NOMO-1 (cell line): ENCODE data around the gene FRK.
"Not testable (repeated sequence)": the region's sequence is repeated elsewhere in the genome, so short reads cannot be mapped to it uniquely, and the experiment has no call there.

Experiments used
- DNase-seq, 2 experiments: peaks; one replicate each; lab custom pipeline; 2025; ENCODE audit not compliant: unreplicated experiment in 2 of 2; lab: John Stamatoyannopoulos, UW

The FRK gene

DNA sequence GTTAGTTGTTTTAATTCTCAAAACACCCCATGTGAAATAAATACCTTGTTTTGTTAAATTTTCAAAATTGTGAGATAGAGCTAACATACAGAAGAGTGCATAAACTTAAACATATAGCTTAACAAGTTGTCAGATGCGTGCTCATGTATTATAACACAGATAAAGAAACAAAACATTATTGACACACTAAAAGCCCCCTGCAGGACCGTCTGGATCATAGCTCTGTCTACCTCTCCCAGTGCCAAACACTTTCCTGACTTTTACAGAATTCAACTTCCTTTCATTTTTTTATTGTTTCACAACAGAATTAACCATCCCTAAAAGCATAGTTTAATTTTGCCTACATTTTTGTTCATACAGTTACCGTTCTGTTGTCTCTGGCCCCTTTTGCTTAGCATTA is 17.8 kb upstream of the FRK start:
- no peak for DNase-seq

DNA sequence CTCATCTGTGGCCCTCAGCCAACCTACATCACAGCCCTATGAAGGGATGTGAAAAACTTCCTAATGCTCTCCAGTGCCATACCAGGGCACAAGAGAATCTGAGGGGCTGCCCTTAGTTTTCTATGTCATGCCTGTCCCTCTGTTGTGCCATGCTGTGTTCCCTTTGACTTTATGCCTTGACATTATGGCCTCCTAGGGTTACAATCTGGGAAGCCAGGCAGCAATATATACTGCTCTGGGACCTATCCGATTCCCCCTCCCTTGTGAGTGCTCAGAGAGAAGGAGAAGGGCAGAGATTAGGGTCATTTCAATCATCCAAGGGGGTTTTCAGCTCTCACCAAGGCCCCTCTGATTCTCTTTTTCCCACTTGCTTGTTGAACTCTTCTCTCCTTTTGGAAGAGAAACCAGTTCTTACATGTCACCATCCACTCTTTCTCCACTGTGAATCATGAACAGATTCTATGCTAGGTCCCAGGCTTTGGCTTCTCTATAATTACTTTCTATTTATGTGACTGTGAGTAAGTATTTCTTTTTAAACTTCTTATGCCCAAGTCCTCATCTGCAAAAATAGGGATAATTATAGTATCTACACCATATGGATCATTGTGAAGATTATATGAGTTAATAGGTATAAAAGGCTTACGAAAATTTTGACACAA is 14.2 kb upstream of the FRK start:
- no peak for DNase-seq

DNA sequence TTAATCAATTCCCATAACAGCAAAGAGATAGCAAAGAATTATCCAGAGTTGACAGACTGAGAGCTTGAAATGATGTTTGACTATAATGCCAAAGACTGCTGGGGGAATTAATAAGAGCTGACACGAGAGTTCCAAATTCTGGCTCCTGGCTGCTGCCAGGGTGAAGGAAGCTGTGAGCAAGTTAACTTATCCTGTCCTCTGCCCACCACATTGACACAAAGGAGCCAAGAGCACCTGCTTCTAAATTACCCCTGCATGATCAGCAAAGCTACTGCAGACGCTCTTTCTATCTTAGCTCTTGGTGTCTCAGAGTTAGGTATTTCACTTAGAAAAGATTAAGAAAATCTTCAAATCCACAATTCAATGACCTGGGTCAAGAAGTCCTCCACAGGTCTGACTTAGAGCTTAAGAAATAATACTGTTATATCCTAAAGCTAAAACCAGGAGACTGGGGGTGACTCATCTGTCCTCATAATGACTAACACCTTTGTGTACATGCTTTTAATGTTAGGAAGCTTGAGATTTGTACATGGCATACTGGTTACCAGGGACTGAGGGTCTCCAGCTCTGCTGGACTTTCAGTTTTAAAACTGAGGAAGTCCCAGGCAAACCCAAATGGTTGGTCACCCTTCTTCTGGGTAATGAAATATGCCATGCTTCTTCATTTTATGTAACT is 13.2 kb upstream of the FRK start:
- no peak for DNase-seq

DNA sequence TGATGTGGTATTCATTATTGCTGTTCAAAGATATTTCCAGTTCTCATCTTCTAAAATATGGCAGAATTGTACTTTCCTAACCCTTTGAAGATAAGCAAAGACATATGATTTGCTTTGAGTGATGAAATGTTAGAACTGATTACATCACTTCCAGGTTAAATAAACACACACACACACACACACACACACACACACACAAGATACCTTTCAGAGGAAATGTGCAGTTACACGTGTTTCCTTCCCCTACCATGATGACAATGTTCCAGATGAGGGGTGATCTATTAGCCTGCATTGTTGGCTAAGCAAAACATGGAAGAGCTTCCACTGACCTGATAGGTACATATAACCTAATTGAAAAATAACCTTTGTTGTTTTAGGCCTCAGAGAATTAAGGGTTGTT is 11.7 kb upstream of the FRK start:
- no peak for DNase-seq

DNA sequence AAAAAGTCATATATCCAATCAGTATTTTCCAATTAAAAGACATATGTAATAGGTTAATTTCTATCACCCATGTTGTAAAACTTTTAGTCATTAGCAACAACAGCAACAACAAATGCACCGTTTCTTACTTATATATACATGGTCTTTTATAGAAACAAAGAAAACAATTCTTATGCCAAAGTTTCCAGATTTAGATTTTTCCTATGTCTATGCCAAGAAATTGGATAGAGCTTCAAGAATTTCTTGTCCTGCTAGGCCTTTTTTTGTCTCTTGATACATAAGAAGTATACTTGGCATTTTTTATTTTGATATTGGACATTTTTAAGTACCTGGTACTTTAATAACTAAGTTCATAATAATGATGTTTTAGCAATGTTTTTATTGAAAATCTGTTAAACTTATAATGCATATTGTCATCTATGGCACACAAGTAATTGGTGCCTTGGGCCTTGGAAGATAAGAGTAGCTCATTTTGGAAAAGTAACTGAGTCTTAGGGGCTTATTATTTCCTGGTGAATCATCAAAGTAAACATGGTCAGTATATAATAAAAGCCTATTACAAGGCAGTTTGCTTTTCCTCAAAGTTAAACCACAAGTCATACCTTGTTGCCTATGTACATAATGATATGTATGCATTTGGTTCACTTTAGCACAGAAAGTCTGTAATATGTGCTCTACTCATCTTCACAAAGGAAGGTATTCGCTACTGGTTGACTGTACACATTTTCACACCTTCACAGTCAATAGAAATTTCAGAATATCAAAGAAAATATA is 10.1 kb upstream of the FRK start:
- no peak for DNase-seq

DNA sequence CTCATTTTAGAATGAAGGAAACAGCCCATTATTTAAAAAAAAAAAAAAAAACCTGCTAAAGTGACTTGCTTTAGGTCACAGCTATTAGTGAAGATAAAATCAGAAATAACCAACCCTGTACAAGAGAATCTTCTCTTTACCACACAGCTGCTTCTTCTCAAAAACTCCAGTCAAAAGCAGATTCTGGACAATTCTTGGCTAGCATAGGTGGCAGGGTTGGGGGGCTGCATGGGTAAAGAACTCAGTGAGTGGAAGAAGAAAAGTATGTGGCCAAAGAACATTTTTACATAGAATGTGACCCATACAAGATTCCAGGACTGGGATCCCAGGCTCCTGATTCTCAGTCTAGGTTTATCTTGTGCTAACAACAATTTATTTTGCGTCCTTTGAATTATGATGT is 9.4 kb upstream of the FRK start:
- no peak for DNase-seq

DNA sequence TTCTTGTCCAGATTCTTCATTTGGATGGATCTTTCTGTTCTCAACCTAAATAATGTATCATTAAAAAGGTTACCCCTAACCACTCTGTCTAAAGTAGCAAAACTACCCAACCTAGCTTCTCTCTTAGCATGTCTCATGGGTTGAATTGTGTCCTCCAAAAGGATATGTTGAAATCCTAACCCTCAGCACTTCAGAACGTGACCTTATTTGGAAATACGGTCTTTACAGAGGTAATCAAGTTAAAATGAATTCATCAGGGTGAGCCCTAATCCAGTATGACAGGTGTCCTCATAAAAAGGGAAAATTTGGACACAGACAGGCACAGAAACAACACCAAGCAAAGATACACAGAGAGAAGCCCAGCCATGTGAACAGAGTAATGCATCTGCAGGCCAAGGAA is 6.1 kb upstream of the FRK start:
- peak in 1 of 2 experiments; percentile 38 for DNase-seq

DNA sequence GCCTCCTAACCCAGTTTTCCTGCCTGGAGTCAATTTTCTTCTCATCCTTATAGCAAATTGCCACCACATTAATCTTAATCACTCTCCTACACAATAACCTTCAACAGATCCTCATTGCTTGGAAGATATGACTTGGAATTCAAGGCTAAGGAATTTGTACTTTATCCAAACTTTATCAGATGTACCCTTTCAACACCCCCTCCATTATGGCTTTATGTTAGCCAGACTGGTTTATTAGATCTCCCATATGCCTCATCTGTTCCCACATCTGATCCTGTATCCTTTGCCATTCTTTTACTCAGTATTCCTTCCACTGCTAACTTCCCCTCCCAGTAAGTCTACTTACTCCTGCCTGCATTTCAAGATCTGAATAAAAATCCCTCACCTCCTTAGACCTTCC is 4.0 kb upstream of the FRK start:
- DNase-seq: no peak

DNA sequence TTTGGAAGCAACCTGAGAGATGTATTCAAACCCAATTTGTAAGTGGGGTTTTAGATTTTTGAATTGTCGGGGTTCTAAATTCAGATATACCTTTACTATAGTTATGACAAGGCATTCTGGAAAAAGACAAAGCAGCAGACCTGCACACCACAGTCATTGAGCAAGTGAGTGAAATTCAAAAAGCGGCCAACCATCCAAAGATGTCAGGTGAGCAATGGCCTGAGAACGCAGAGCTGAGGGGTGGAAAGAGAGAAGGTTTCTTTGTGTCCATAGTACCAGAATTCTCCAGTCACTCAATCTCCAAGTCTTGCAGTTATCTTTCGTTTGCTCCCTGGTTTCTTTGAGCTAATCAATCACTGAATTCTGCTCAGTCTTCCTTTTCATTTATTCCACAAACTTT is 1.8 kb upstream of the FRK start:
- DNase-seq: no peak

DNA sequence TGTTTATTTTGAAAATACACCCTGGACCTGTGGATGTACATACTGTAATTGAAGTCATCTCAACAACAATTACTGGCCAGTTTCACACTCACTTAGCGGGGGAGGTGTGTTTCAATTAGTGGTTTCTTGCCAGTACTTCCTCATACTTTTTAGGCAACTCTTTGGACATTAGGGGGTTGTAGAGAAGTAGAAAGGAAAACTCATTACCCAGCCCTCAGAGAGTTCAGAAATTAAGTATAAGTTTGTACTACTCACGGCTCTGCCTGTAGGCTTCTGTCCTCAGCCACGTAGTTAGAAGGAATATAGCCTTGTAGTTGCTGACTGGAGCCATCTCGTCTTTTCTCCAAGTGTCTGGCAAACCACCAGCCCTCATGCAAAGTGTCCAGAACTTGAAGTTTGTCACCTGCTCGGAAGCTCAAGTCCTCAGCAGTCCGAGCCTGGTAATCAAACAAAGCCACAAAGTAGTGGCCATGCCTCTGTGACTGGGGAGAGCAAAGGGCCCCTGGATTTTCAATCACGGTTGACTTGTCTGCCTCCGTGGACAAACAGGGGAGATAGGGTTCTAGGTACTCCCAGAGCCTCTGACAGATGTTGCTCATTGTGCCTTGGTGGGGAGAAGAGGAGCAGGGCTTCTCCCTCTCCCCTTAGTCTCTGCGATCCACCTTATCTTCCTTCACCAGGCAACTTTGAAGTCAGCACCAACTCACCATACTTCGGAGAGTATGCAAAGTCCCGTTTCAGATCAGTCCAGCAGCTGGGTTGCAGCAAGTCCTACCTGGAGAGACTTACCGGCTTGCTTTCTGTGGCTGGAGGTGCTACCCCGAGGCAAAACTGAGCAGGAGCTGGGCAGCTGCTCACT is 749 bp downstream of the FRK start:
- peak; percentile 78 to 79 for DNase-seq

DNA sequence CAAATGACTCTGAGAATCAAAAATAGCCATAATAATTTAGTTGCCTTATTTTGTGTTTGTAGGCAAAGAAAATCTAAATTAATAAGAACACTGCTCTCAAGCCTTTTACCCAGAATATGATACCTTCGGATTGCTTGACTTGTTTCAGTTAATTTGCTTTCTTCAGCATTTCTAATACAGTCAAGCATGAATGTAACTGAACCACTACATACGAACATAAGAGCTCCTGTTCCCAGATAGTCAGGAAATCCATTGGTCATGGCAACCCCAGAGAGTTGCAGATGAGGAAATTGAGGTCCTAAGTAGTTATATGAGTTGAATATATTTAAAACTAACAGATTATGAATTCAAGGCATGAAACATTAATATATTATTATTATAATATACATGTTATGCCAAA is 2.9 kb downstream of the FRK start:
- DNase-seq: no peak

DNA sequence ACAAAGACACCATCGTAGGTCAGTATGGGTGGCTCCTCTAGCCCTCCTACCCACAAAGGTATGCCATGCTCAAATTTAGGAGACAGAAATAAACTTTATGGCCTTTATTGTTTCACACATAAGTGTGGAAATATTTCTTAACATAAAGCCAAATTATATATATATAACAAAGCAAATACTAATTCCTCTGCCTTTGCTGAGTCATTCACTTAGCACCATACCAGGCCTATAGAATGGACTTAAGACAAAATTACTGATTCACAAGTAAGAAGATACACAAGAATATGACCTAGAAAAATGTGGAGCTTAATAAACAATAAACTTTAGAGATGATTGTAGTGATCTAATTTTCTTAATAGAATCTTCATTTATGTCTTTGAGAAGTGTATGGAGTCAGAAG is 5.2 kb downstream of the FRK start:
- no peak for DNase-seq

DNA sequence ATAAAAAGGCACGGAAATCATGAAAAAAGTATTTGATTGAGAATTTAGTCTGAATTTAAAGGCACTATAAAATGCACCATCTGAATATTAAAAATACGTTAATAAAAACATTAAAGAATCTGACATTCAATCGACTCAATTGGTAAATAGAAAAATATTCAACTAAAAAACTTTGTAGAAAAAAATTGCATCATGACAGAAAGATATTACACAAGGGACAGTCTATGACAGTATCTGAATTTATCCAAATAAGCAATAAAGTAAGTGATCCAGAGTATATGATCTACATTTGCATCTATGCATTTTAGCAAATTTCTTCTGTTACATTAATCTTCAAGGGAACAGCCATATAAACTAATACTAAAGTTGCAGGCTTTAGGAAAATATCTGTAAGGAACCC is 9.4 kb downstream of the FRK start:
- DNase-seq: no peak

DNA sequence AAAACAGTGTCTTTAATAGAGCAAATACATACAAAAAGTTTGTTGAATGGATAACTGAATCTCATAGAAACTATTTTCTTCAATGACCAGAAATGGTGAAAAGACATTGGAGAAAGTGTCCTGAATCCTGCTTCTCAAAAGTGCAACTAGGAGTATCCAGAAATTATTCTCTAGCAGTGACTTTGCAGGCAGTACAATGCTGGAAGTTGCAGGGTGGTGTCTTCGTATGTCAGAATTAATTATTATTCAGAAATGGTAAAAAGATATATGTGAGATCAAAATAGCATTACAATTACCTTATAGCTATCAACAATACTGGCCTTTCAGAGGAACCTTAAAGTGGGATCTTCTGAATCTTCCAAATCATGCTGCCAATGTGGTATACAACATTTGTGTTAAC is 10.0 kb downstream of the FRK start:
- DNase-seq: no peak

DNA sequence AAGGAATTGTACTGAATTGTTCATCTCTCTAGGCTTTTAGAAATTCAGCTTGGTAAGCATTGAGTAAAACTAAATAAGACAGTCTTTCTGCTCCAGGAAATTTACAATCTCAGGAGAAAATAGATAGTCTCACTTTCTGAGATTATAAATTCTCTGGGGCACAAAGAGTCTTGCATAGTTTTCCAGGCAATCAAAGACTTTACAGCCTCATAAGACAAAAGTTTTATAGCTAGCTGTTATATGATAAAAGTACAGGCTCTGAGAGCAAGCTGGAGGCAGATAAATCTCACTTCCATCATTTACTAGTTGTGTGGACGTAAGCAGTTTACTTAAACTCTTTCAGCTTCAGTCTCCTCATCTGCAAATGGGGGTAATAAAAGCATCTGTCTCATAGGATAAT is 11.4 kb downstream of the FRK start:
- DNase-seq: no peak

DNA sequence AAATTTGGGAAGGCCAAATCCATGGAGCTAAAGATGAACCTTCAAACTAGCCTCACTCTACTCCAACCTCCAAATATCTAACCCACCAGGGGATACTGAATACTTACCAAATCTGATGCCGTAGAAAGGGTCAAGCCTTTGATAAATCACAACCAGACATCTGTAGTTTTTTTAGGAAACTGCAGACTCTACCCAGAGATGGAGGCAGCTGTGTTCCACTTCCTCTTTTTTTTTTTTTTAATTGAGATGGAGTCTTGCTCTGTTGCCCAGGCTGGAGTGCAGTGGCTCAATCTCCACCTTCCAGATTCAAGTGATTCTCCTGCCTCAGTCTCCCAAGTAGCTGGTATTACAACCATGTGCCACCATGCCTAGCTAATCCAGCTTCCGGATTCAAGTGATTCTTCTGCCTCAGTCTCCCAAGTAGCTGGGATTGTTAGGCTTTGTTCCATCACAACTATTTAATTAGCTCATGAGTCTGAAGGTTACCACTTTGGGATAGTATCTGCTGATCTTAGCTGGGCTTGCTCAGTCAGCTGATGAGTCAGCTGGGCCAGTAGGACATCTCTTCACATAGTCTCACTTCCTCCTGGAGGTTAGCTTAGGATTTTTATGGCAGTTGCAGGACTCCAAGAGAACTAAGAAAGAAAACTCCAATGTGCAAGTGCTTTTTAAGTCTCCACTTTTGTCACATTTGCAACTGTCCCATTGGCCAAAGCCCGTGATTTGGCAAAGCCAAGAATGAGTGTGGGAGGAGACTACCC is 13.3 kb downstream of the FRK start:
- DNase-seq: peak; percentile 62 to 77

DNA sequence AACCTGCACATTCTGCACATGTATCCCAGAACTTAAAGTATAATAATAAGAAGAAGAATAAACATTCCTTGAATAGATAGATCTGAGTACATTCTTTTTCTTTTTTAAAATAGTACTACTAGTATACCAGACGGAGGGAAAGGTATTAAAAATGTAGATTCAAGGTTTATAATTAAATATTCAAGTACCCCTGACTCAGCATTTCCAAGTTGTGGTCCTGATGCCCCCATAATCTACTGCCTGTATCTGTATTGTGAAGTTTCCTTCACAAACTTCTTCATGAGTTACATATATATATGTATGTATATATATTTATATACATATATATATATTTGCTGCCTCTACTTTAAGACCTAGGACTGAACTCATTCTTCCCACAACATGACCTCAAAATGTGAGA is 14.0 kb downstream of the FRK start:
- no peak for DNase-seq

DNA sequence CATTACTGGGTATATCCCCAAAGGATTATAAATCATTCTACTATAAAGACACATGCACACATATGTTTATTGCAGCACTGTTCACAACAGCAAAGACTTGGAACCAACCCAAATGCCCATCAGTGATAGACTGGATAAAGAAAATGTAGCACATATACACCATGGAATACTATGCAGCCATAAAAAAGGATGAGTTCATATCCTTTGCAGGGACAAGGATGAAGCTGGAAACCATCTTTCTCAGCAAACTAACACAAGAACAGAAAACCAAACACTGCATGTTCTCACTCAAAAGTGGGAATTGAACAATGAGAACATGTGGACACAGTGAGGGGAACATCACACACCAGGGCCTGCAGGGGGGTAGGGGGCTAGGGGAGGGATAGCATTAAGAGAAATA is 14.4 kb downstream of the FRK start:
- not testable (repeated sequence) for DNase-seq

DNA sequence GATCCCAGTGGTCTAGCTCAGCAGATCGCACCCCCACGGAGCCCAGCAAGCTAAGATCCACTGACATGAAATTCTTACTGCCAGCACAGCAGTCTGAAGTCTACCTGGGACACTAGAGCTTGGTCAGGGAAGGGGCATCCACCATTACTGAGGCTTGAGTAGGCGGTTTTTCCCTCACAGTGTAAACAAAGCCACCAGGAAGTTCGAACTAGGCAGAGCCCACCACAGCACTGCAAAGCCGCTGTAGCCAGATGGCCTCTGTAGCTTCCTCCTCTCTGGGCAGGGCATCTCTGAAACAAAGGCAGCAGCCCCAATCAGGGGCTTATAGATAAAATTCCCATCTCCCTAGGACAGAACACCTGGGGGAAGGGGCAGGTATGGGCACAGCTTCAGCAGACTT is 18.8 kb downstream of the FRK start:
- DNase-seq: no peak

DNA sequence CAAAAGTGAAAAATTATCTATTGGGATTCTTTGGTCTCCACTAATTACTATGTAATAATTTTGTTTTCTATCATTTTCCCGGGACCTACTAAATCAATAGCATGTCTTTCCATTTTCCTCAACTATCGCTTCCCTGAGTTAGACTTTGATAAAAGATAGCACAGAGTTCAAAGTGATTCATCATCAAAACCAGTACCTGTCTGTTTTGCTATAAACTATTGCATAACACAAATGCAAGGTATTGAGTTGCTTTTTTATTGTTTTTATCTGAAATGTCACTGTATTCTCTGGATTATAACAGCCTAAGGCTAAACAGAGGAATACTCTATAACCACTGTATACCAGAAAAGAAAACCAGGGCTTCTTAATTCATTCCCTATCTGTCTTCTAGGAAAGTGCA is 19.7 kb downstream of the FRK start:
- DNase-seq: no peak
